Caco-2 (cell line): ENCODE results near the gene PLXNC1. TPM values are rescaled to one million over a fixed set of nuclear protein-coding genes. Genes with fewer than 3 reads are reported as not detected.

Source experiments
- BruUV-seq: library from RNA; stranded (reverse); fragments of 400-500 nt; replicated peaks from 2 replicates; lab custom pipeline; 2021; lab: Mats Ljungman, UMichigan
- CTCF ChIA-PET: fragments of 300-600 bp; sonication (Branson Sonifier 250); formaldehyde crosslinking; loops from one replicate; lab custom pipeline; 2022; ENCODE audit warnings: antibody characterized with exemption; lab: Charles Lee
- POLR2A ChIA-PET: fragments of 300-600 bp; sonication (Branson Sonifier 250); formaldehyde crosslinking; loops from one replicate; lab custom pipeline; 2022; ENCODE audit warnings: antibody characterized with exemption; lab: Charles Lee
- DNase-seq, 2 experiments: peaks; one replicate each; pipeline versions ENCODE4 v3.0.0 to v3.0.0-alpha.2; 2020 to 2022
- H3K27me3 ChIP-seq: replicated peaks from 2 replicates; pipeline ENCODE4 v1.6.0; 2011; ENCODE audit warnings: low read length; ENCODE audit not compliant: control insufficient read depth, insufficient read depth
- H3K36me3 ChIP-seq: 2 replicates; pipeline ENCODE4 v1.5.1; 2011; ENCODE audit warnings: low read length; ENCODE audit not compliant: control insufficient read depth, insufficient read depth
- H3K4me1 ChIP-seq: fragments of 250-450 bp; sonication (Bioruptor Pico); 2 replicates; pipeline ENCODE4 v1.5.1; 2020; ENCODE audit warnings: mild to moderate bottlenecking
- H3K4me3 ChIP-seq: 2 replicates; pipeline ENCODE4 v1.5.1; 2011; ENCODE audit warnings: low read depth, mild to moderate bottlenecking, control low read depth, low read length
- H3K9me3 ChIP-seq: fragments of 250-450 bp; sonication (Bioruptor Pico); 2 replicates; pipeline ENCODE4 v1.5.1; 2020; ENCODE audit warnings: mild to moderate bottlenecking, moderate library complexity
- H3K27ac Mint-ChIP-seq: one replicate; pipeline ENCODE4 v1.8.0; 2022; ENCODE audit warnings: mixed read lengths; ENCODE audit not compliant: unreplicated experiment
- H3K27me3 Mint-ChIP-seq: one replicate; pipeline ENCODE4 v1.8.0; 2022; ENCODE audit warnings: mixed read lengths; ENCODE audit not compliant: insufficient read depth, unreplicated experiment
- H3K36me3 Mint-ChIP-seq: one replicate; pipeline ENCODE4 v1.8.0; 2022; ENCODE audit warnings: mild to moderate bottlenecking, mixed read lengths; ENCODE audit not compliant: insufficient read depth, unreplicated experiment
- H3K4me1 Mint-ChIP-seq: one replicate; pipeline ENCODE4 v1.8.0; 2022; ENCODE audit warnings: low read depth, mixed read lengths; ENCODE audit not compliant: unreplicated experiment
- H3K4me3 Mint-ChIP-seq: one replicate; pipeline ENCODE4 v1.8.0; 2022; ENCODE audit warnings: mild to moderate bottlenecking, moderate library complexity, mixed read lengths; ENCODE audit not compliant: unreplicated experiment
- H3K9me3 Mint-ChIP-seq: one replicate; pipeline ENCODE4 v1.8.0; 2022; ENCODE audit warnings: mixed read lengths; ENCODE audit not compliant: unreplicated experiment
- CTCF ChIP-seq, 2 experiments: fragments of 200-600 bp in 1 of 2; IDR thresholded peaks; 1 replicate in 1 of 2; 2 replicates in 1 of 2; pipeline versions ENCODE4 v1.5.1 to v1.8.0; 2011 to 2022; ENCODE audit warnings: antibody characterized with exemption in 1 of 2, control low read depth in 1 of 2, inconsistent platforms in 1 of 2, low read depth in 1 of 2, low read length in 1 of 2, mild to moderate bottlenecking in 1 of 2, moderate library complexity in 1 of 2; ENCODE audit not compliant: insufficient read depth in 1 of 2, severe bottlenecking in 1 of 2, unreplicated experiment in 1 of 2
- intact Hi-C: fragments of 100-400 bp; cut with micrococcal nuclease; formaldehyde crosslinking; loops from one replicate; pipeline ENCODE4 v1.10.0; 2022; ENCODE audit not compliant: unreplicated experiment
- total RNA-seq: library from RNA; stranded (reverse); gene quantifications from 2 replicates; pipeline ENCODE4 v1.2.3, GENCODE V29; 2022

PLXNC1 gene
- total RNA-seq, 1 experiment from 2014 or later = 41.3 TPM

GRCh38 chr12:94198872-94199271, 50.5 kb downstream of the PLXNC1 start:
- Histone ChIP-seq H3K4me1 (no peaks in the 10 kb centered on the region), H3K9me3 (no peaks in the 10 kb centered on the region), H3K36me3 (no peaks in the 10 kb centered on the region; the same call in 1 of the 2 replicates), H3K27me3 (no peaks in the 10 kb centered on the region), H3K4me3 (no peak overlapping the region)
- H3K27me3 Mint-ChIP-seq = no peaks in the 10 kb centered on the region
- intact Hi-C loops = no loop called here
- no peak for DNase-seq
- TF ChIP-seq CTCF (IDR thresholded peaks at IDR 0.05; ENCODE audit: insufficient read depth in 1 of 2, low read depth in 1 of 2, low read length in 1 of 2, severe bottlenecking in 1 of 2, unreplicated experiment in 1 of 2) = no peak
- H3K36me3 Mint-ChIP-seq = peaks cover 29% of the 10 kb centered on the region
- no peak overlapping the region for H3K4me3 Mint-ChIP-seq
- peaks cover 14% of the 10 kb centered on the region for H3K4me1 Mint-ChIP-seq
- ChIA-PET CTCF (no interaction called here), POLR2A (no interaction called here)
- no TSS peak for BruUV-seq
- H3K9me3 Mint-ChIP-seq = no peaks in the 10 kb centered on the region
- H3K27ac Mint-ChIP-seq = no peak overlapping the region

- H3K27ac Mint-ChIP-seq = no peak overlapping the region
- peaks cover 14% of the 10 kb centered on the region for H3K4me1 Mint-ChIP-seq
- no peak for TF ChIP-seq CTCF (IDR thresholded peaks at IDR 0.05; ENCODE audit: insufficient read depth in 1 of 2, low read depth in 1 of 2, low read length in 1 of 2, severe bottlenecking in 1 of 2, unreplicated experiment in 1 of 2)
- no peaks in the 10 kb centered on the region for H3K9me3 Mint-ChIP-seq
- no peak for DNase-seq
- BruUV-seq = no TSS peak
- H3K27me3 Mint-ChIP-seq = no peaks in the 10 kb centered on the region
- no peaks in the 10 kb centered on the region; the same call in 1 of the 2 replicates for H3K36me3 ChIP-seq
- CTCF ChIA-PET = no interaction called here
- intact Hi-C loops = no loop called here
- H3K36me3 Mint-ChIP-seq = peaks cover 23% of the 10 kb centered on the region
- H3K4me3 Mint-ChIP-seq = no peak overlapping the region
- H3K27me3 ChIP-seq = no peaks in the 10 kb centered on the region
- no peak overlapping the region for H3K4me3 ChIP-seq
- H3K9me3 ChIP-seq = no peaks in the 10 kb centered on the region
- H3K4me1 ChIP-seq = no peaks in the 10 kb centered on the region
- POLR2A ChIA-PET = no interaction called here
Measured at GRCh38 chr12:94200069-94200468, 51.7 kb downstream of the PLXNC1 start.

GRCh38 chr12:94200695-94201094, 52.3 kb downstream of the PLXNC1 start:
- peaks cover 17% of the 10 kb centered on the region for H3K36me3 Mint-ChIP-seq
- no peaks in the 10 kb centered on the region for H3K27me3 Mint-ChIP-seq
- Histone ChIP-seq H3K4me1 (no peaks in the 10 kb centered on the region), H3K27me3 (no peaks in the 10 kb centered on the region), H3K4me3 (no peak overlapping the region), H3K9me3 (no peaks in the 10 kb centered on the region), H3K36me3 (no peaks in the 10 kb centered on the region; the same call in 1 of the 2 replicates)
- CTCF ChIA-PET = no interaction called here
- intact Hi-C loops = no loop called here
- no peak for TF ChIP-seq CTCF (IDR thresholded peaks at IDR 0.05; ENCODE audit: insufficient read depth in 1 of 2, low read depth in 1 of 2, low read length in 1 of 2, severe bottlenecking in 1 of 2, unreplicated experiment in 1 of 2)
- no peak overlapping the region for H3K4me3 Mint-ChIP-seq
- no peak overlapping the region for H3K27ac Mint-ChIP-seq
- H3K9me3 Mint-ChIP-seq = no peaks in the 10 kb centered on the region
- DNase-seq = no peak
- BruUV-seq = no TSS peak
- POLR2A ChIA-PET = no interaction called here
- H3K4me1 Mint-ChIP-seq = peaks cover 8% of the 10 kb centered on the region
